ELF-1 (cell line): ENCODE data around the gene PGRMC1.
"Not testable (repeated sequence)": the region's sequence is repeated elsewhere in the genome, so short reads cannot be mapped to it uniquely, and the experiment has no call there.

Source experiments
- DNase-seq: peaks from one replicate; pipeline ENCODE4 v3.0.0-alpha.2; 2016; ENCODE audit warnings: low read depth, low spot score

PGRMC1 gene

GRCh38 chrX:119231936-119232445, 4.1 kb upstream of the PGRMC1 start:
- DNase-seq: no peak

DNA sequence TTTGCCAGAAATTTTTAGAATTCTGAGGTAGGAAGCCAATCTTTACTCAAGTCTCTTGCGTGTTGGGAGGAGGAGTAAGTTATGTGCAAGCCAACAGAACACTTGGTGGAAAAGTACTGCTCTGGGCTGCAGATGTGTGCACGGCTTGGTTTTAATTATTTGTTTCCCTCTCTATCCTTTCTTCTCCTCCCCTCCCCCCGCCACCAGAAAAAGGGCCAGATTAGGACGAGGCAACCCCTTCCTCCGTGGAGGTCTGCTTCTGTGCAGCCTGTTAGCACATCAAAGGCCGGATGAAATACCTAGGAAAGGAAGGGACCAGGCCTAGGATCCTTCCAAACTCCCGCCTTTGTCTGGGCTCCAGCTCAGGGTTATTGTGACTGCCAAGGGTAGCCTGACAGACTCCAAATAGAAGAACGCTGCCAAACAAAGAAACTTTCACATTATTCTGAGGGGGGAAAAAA, 1.0 kb upstream of the PGRMC1 start:
- DNase-seq: peak; percentile 83

DNA sequence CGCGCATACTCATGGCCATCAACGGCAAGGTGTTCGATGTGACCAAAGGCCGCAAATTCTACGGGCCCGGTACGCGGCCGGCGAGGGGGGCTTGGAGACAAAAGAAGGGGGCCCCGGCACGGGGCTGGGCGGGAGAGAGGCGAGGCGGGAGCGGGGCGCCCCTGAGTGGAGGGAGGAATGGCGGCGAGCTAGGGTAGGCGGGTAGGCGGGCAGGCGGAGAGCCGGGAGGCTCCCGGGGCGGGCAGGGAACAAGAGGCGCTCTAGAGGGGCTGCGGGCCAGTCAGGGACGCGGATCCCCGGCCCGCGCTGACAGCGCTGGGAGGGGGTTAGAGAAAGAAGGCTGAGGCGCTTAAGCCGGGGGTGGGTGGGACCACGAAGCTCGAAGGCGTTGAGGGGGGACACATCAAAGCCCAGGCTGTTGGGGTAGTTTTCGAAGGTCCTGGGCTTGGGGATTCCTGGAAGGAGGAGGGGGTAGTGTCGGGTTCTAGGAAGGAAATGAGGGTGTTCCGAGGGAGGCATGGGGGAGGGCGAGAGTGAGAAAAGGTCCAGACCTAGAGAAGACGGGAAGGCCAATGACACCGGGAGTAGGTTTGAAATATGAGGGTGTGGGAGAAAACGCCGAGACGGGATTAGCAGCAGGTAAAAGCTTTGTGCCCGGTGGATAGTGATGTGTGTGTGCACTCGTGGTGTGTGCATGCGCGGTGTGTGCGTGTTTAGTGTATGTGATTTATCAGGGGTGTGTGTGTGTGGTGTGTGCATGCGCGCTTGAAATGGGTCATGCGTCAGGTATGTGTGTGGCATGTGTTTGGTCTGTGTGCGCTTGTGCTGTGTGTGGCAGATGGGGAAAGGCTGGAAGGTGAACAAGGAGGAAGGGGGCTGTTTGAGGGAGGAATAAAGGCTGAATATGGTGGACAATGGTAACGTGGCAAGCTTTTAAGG, 807 bp downstream of the PGRMC1 start:
- peak; percentile 39 for DNase-seq

GRCh38 chrX:119237562-119237942, 1.5 kb downstream of the PGRMC1 start:
- peak; percentile 27 for DNase-seq

DNA sequence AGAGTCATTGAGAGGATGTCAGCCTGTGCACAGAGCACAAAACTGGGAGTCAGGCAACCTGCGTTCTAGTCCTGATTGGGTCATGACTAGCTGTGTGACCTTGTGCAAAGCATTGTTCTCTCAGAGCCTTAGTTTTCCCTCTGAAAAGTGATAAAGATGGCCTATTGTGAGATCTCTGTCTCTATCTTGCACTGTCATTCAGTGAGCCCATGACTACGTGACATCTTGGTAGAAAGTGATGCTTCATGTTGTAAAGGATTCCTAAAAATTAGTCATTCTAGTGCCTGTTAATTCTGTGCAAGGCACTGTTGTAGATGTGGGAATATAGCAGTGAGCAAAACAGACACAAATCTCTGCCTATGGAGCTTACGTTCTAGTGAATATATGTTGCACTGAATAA, 2.5 kb downstream of the PGRMC1 start:
- DNase-seq: no peak

DNA sequence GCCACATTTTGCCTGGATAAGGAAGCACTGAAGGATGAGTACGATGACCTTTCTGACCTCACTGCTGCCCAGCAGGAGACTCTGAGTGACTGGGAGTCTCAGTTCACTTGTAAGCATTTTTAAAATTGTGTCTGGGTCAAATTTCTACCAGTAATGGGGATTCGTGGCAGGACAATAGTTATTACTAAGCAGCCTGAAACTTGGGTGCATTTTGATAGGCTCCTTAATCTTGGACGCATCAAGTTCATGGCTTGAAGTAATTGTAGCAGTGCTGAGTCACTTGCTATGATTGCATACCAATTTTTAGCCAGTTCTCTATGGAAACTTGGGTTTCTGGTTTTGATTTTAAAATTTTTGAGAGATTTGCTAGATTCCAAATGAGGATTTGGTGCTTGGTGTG, 4.3 kb downstream of the PGRMC1 start:
- no peak for DNase-seq

DNA sequence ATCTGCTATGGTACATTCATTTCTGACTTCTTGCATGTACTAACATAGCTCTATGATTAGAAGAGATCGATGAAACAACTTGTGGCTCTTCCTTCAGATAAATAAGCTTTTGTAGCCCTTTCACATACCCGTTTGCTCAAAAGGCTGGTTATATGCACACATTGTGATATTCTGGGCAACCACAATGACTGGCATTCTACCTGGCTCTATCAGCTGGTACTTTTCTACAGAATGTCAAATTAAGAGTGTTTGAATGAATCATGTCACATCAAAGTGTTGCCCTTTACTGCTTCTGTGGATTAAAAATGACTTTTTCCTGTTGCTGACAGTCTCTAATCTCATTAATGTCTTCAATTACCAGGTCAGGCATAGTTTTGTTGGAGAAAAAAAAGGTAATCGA, 11.6 kb downstream of the PGRMC1 start:
- no peak for DNase-seq

DNA sequence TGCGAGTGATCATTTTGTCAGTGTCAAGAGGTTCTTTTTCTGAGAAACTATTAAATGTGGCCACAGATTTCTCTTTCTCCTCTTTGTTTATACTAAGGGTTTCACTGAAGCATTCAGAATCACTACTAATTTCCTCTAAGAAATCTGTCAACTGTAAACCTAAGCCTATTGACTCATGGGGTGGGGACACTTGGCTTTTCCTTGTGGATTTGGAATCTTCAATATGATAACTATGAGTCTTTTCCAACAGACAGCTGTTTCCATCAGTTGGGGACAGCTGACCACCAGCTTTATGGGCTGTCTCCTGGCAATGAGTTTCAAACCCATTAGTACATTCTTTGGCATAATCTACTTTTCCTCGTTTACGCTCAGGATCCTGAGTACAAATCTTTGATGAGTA, 13.8 kb downstream of the PGRMC1 start:
- DNase-seq: no peak

- no peak for DNase-seq
These were observed 15.3 kb downstream of the PGRMC1 start for GRCh38 chrX:119251386-119251785.

DNA sequence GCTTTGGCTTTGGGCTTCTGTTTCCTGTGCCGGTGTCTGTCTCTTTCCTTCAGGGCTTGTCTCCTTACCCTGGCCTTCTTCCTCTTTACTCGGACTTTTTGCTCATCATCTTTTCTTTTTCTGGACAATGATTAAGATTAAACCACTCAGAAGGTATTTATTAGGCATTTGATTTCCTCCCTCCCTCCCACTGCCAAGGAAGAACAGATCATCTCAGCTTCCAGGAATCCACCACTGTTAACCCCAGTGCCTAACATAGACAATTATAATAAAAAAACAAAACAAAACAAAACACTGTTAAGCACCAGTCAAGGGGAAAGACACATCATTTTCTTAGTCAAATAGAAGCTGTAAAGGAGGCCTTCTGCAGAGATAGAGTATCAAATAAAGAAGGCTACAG, 16.6 kb downstream of the PGRMC1 start:
- no peak for DNase-seq

- DNase-seq: peak; percentile 13
These were observed 30.4 kb downstream of the PGRMC1 start for GRCh38 chrX:119266364-119266995.

GRCh38 chrX:119267115-119267514, 31.0 kb downstream of the PGRMC1 start:
- DNase-seq: not testable (repeated sequence)

- DNase-seq: no peak
These were observed 36.9 kb downstream of the PGRMC1 start for GRCh38 chrX:119272882-119273419.

DNA sequence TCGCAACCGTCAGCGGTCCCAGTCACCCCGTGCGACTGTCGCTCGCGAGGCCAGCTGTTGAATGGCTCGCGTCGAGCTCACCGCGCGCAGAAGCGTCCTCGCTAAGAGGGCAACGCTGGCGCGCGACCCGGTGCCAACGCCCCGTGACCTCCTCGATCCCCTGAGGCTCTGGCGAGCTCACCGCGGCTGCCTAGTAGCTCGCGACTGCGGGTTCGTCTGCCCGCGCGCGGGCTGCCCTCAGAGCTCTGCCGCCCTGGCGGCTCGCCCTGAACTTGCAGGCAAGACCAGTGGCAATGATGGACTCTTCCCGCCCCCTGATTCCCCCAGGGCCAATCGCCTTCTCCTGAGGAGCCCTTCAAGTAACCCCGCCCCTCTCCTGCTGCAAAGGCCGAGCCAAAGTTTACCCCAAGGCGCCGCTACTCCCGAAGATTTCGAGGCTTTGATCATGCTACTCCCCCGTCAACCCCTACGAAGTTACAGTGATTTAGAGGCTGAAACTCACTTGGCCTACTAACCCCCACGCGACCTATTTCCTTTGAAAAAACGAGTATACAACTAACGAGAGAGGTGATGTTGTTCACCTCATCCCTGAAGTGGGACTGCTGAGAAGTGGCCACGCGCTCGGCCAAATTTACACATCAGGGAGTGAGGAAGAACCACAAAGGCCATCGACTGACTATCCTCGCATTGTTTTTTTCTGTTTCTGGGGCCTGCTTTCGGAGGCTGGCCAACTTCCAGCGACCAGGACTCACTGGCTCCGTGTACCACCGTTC, 37.5 kb downstream of the PGRMC1 start:
- DNase-seq: peak; percentile 97

- not testable (repeated sequence) for DNase-seq
These were observed 46.3 kb downstream of the PGRMC1 start for GRCh38 chrX:119282347-119282746.

DNA sequence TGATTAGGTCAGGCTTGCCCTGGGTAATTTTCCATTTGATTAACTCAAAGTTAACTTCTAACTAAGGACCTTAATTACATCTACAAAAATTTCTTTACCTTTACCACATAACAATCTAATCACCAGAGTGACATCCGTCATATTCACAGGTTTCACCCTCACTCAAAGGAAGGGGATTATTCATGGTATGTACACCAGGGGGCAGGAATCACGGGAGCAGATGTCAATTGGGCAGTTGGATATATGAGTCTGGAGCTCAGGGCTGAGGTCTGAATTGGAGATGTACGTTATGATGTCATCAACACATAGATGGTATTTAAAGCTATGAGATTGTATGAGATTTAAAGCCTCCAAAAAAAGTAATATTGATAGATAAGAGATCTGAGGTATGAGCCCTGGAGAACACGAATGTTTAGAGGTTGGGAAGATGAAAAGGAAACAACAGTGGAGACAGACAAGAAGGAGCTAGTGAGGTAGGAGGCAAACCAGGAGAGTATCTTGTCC, 52.9 kb downstream of the PGRMC1 start:
- DNase-seq: no peak

DNA sequence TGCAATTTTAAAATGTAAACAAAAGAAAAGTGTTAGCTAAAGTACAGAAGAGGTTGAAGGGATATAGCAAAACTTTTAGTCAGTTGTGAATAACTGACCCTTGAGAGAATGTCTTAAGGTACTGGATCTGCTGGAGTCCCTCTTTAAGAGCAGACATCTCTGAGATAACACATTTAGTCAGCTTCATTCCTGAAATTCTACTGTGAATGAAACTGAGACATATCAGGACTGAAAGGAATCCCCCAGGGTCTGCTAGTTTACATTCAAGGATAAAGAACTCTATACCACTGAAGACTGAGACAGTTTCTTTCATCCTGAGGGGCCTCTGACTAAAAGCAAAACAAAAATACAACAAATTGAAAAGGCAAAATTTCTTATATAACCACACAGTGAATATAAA, 54.4 kb downstream of the PGRMC1 start:
- DNase-seq: no peak

GRCh38 chrX:119291246-119291645, 55.2 kb downstream of the PGRMC1 start:
- not testable (repeated sequence) for DNase-seq

DNA sequence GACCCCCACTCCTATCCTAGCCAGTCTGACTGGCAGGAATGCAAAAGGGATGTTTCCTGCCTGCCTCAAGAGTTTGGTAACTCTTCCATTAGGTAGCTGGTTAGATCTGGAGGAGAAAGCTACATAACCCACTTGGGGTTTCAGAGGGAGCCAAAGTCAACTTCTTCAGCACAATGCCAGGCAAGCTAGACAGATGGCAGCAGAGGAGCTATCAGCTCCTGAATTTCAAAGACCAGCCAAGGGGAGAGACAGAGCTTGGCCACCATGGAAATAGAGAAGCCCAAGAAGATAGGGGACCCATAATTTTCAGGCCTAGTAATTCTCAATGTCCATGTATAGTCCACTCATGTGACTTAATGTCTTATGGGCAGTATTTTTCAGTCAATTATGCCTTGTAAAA, 56.4 kb downstream of the PGRMC1 start:
- no peak for DNase-seq
